Spleen (tissue), 11 donors: Measurements from ENCODE around the gene SIRT4. TPM values are rescaled to one million over a fixed set of nuclear protein-coding genes. Genes with fewer than 3 reads are reported as not detected.

Experiments used
- DNase-seq: peaks from one replicate; pipeline ENCODE4 v3.0.0-alpha.2; 2020
- H3K27ac ChIP-seq, 8 donors: fragments of 200-600 bp; sonication (generic) in 7 of 8; 1 replicate in 4 of 8; 2 replicates in 4 of 8; pipeline versions ENCODE4 v1.5.0 to v1.8.0; 2016 to 2021; ENCODE audit warnings: inconsistent platforms in 4 of 8, mild to moderate bottlenecking in 4 of 8, moderate library complexity in 1 of 8
- H3K27me3 ChIP-seq, 7 donors: fragments of 200-600 bp; sonication (generic) in 6 of 7; replicated peaks in 1 of 7; 1 replicate in 4 of 7; 2 replicates in 3 of 7; pipeline versions ENCODE4 v1.5.0 to v1.8.0; 2016 to 2021; ENCODE audit warnings: inconsistent platforms in 3 of 7, mild to moderate bottlenecking in 1 of 7
- H3K36me3 ChIP-seq, 6 donors: fragments of 200-600 bp; sonication (generic) in 5 of 6; 1 replicate in 4 of 6; 2 replicates in 2 of 6; pipeline versions ENCODE4 v1.5.0 to v1.8.0; 2016 to 2021; ENCODE audit warnings: inconsistent platforms in 2 of 6
- H3K4me1 ChIP-seq, 6 donors: fragments of 200-600 bp; sonication (generic) in 5 of 6; 1 replicate in 3 of 6; 2 replicates in 3 of 6; pipeline versions ENCODE4 v1.5.0 to v1.8.0; 2016 to 2021; ENCODE audit warnings: inconsistent platforms in 3 of 6
- H3K4me3 ChIP-seq, 8 donors: fragments of 200-600 bp; sonication (generic) in 7 of 8; 1 replicate in 4 of 8; 2 replicates in 4 of 8; pipeline versions ENCODE4 v1.5.0 to v1.8.0; 2016 to 2021; ENCODE audit warnings: inconsistent platforms in 4 of 8, mild to moderate bottlenecking in 4 of 8, moderate library complexity in 2 of 8
- H3K9me3 ChIP-seq, 8 donors: fragments of 200-600 bp; sonication (generic) in 7 of 8; 1 replicate in 4 of 8; 2 replicates in 4 of 8; pipeline versions ENCODE4 v1.5.0 to v1.8.0; 2016 to 2021; ENCODE audit warnings: inconsistent platforms in 4 of 8
- CTCF ChIP-seq, 11 experiments: fragments of 200-600 bp in 7 of 11; fragments of 450-650 bp in 4 of 11; sonication (generic) in 4 of 11; IDR thresholded peaks in 8 of 11; conservative IDR thresholded peaks in 3 of 11; 1 replicate in 7 of 11; 2 replicates in 4 of 11; pipeline versions ENCODE4 v1.4.0 to v1.8.0; 2016 to 2021; ENCODE audit warnings: antibody characterized with exemption in 11 of 11, inconsistent platforms in 4 of 11, mild to moderate bottlenecking in 1 of 11
- POLR2A ChIP-seq, 3 donors: fragments of 450-650 bp; IDR thresholded peaks; one replicate each; pipeline ENCODE4 v1.5.1; 2017; ENCODE audit warnings: antibody characterized with exemption in 3 of 3, mild to moderate bottlenecking in 1 of 3
- POLR2AphosphoS5 ChIP-seq, 3 donors: sonication (generic); formaldehyde crosslinking; IDR thresholded peaks; one replicate each; pipeline ENCODE4 v1.5.1; 2017; ENCODE audit warnings: antibody characterized with exemption in 3 of 3
- WGBS, 5 donors: extraction: QIAGEN DNeasy Blood & Tissue Kit in 3 of 5; methylation state at CpG; one replicate each; pipeline versions ENCODE4 v1.1.5 to v1.1.7; 2013 to 2018; 5-methylcytosine and 5-hydroxymethylcytosine counted together
- intact Hi-C: fragments of 100-400 bp; cut with DNase I; formaldehyde crosslinking; loops from one replicate; pipeline ENCODE4 v1.15.0; 2023; ENCODE audit warnings: low total_unique reads
- polyA plus RNA-seq, 3 donors: library from polyadenylated mRNA; stranded (reverse); fragments of 200-250 nt; gene quantifications; one replicate each; pipeline ENCODE4 v1.2.1, GENCODE V29; 2013
- total RNA-seq, 7 donors: library from RNA; depleted of rRNA in 3 of 7; stranded (reverse); fragments of >200 nt in 3 of 7; fragmentation: NEBNext Ultra II Directional in 4 of 7; extraction: Animal tissue kit (Norgen Biotek cat#: 25700) in 4 of 7; gene quantifications; one replicate each; pipeline versions ENCODE4 v1.1.0 to v1.2.1, GENCODE V29; 2016 to 2021
- donor health status: healthy with polysubstance abuse.
- donor health status: DM: no; HTN: no; CAD: no; lungs with moderate emphysema.
- donor health status: DM: no; HTN: no; CAD: no.
- donor health status: Bipolar disorder and iron deficiency.
- donor health status: healthy.
- donor health status: DM: no; HTN: no; CAD: no.
- donor health status: DM: yes; HTN: yes; CAD: no.

Gene SIRT4
- total and polyA plus RNA-seq, 10 donors = 0.66 to 2.6 (median 1.4) TPM

- WGBS, 5 donors = 63 to 72% (median 68%) methylated on average over 11 to 13 of the region's 13 CpGs
- peaks cover 0 to 9% (median 4%) of the 10 kb centered on the region in 6 donors for H3K4me1 ChIP-seq
- TF ChIP-seq POLR2AphosphoS5 (IDR thresholded peaks at IDR 0.05) (no peak), CTCF (IDR thresholded peaks at IDR 0.05 in 8 of 11, conservative IDR thresholded peaks at IDR 0.05 in 3 of 11) (peak; percentile 45 to 89 (median 82))
- H3K4me3 ChIP-seq = no peak overlapping the region
- peak; percentile 87 for DNase-seq
- no peak overlapping the region for H3K27ac ChIP-seq
- peaks cover 0 to 67% (median 12%) of the 10 kb centered on the region in 7 donors for H3K27me3 ChIP-seq
- H3K36me3 ChIP-seq = no peaks in the 10 kb centered on the region
- intact Hi-C loops = loop anchor here (2.0 kb wide), 1 partner anchor 74 kb away; no protein-coding TSS in a partner anchor
- no peaks in the 10 kb centered on the region for H3K9me3 ChIP-seq
Observed at GRCh38 chr12:120356567-120357030, 54.5 kb downstream of the SIRT4 start.

- Histone ChIP-seq H3K4me1 (peaks cover 0 to 13% (median 8%) of the 10 kb centered on the region in 6 donors), H3K27ac (no peak overlapping the region), H3K4me3 (no peak overlapping the region), H3K27me3 (peaks cover 0 to 72% (median 17%) of the 10 kb centered on the region in 7 donors), H3K9me3 (no peaks in the 10 kb centered on the region), H3K36me3 (no peaks in the 10 kb centered on the region)
- intact Hi-C loops = loop anchor here (2.0 kb wide), 1 partner anchor 74 kb away; no protein-coding TSS in a partner anchor
- no peak for TF ChIP-seq CTCF (IDR thresholded peaks at IDR 0.05 in 8 of 11, conservative IDR thresholded peaks at IDR 0.05 in 3 of 11)
- TF ChIP-seq POLR2A (IDR thresholded peaks at IDR 0.05) = no peak
- no peak for TF ChIP-seq POLR2AphosphoS5 (IDR thresholded peaks at IDR 0.05)
- WGBS, 5 donors = 72 to 85% (median 79%) methylated on average over 5 of the region's 5 CpGs
- no peak for DNase-seq
Observed at GRCh38 chr12:120357104-120357503, 55.0 kb downstream of the SIRT4 start.

GRCh38 chr12:120358412-120359100 lies 56.4 kb downstream of the SIRT4 start:
- H3K27me3 ChIP-seq = peaks cover 0 to 77% (median 19%) of the 10 kb centered on the region in 7 donors
- TF ChIP-seq POLR2AphosphoS5 (IDR thresholded peaks at IDR 0.05) = no peak
- H3K36me3 ChIP-seq = no peaks in the 10 kb centered on the region
- WGBS, 5 donors = 51 to 63% (median 59%) methylated on average over 11 to 19 of the region's 19 CpGs
- intact Hi-C loops = no loop called here
- H3K4me1 ChIP-seq = peaks cover 0 to 13% (median 8%) of the 10 kb centered on the region in 6 donors
- no peaks in the 10 kb centered on the region for H3K9me3 ChIP-seq
- H3K4me3 ChIP-seq = no peak overlapping the region
- DNase-seq = no peak
- H3K27ac ChIP-seq = no peak overlapping the region

- Histone ChIP-seq H3K36me3 (no peaks in the 10 kb centered on the region), H3K27ac (no peak overlapping the region), H3K9me3 (no peaks in the 10 kb centered on the region), H3K4me1 (peaks cover 0 to 13% (median 8%) of the 10 kb centered on the region in 6 donors), H3K4me3 (no peak overlapping the region), H3K27me3 (peaks cover 0 to 78% (median 19%) of the 10 kb centered on the region in 7 donors)
- WGBS, 5 donors = 86 to 100% (median 93%) methylated on average over 1 of the region's 1 CpG
- DNase-seq = no peak
- intact Hi-C loops = no loop called here
- no peak for TF ChIP-seq CTCF (IDR thresholded peaks at IDR 0.05 in 8 of 11, conservative IDR thresholded peaks at IDR 0.05 in 3 of 11)
- no peak for TF ChIP-seq POLR2A (IDR thresholded peaks at IDR 0.05)
- TF ChIP-seq POLR2AphosphoS5 (IDR thresholded peaks at IDR 0.05) = no peak
Observed at GRCh38 chr12:120359128-120359527, 57.0 kb downstream of the SIRT4 start.
